Bronchial epithelial cell (primary cell): Measurements from ENCODE around the gene TTLL11. TPM values are rescaled to one million over a fixed set of nuclear protein-coding genes. Genes with fewer than 3 reads are reported as not detected.

Experiments used
- DNase-seq: peaks from one replicate; pipeline ENCODE4 v3.0.0-alpha.2; 2010; ENCODE audit warnings: low read depth
- FAIRE-seq: peaks from 2 replicates; lab custom pipeline; 2011; peaks lifted over from hg19 to GRCh38; lab: Jason Lieb, UNC
- H3K27me3 ChIP-seq: 2 replicates; pipeline ENCODE4 v1.5.1; 2011; ENCODE audit warnings: low read length; ENCODE audit not compliant: control insufficient read depth, insufficient read depth
- H3K36me3 ChIP-seq: 2 replicates; pipeline ENCODE4 v1.5.1; 2011; ENCODE audit warnings: low read length; ENCODE audit not compliant: control insufficient read depth, insufficient read depth
- H3K4me3 ChIP-seq: 2 replicates; pipeline ENCODE4 v1.5.1; 2011; ENCODE audit warnings: mild to moderate bottlenecking, low read depth, low read length, control low read depth
- total RNA-seq: library from RNA; depleted of rRNA; stranded (reverse); fragments of >200 nt; gene quantifications from 2 replicates; pipeline ENCODE4 v1.2.1, GENCODE V29; 2014
- TF ChIP-seq, protein P1 (sequence below): IDR thresholded peaks from 2 replicates; pipeline ENCODE4 v1.5.1; 2011; ENCODE audit warnings: mild to moderate bottlenecking, moderate library complexity, low read length, control low read depth, inconsistent platforms; ENCODE audit not compliant: insufficient read depth, severe bottlenecking

The TTLL11 gene
- total RNA-seq, 1 donor from 2014 or later: 1.8 TPM

DNA sequence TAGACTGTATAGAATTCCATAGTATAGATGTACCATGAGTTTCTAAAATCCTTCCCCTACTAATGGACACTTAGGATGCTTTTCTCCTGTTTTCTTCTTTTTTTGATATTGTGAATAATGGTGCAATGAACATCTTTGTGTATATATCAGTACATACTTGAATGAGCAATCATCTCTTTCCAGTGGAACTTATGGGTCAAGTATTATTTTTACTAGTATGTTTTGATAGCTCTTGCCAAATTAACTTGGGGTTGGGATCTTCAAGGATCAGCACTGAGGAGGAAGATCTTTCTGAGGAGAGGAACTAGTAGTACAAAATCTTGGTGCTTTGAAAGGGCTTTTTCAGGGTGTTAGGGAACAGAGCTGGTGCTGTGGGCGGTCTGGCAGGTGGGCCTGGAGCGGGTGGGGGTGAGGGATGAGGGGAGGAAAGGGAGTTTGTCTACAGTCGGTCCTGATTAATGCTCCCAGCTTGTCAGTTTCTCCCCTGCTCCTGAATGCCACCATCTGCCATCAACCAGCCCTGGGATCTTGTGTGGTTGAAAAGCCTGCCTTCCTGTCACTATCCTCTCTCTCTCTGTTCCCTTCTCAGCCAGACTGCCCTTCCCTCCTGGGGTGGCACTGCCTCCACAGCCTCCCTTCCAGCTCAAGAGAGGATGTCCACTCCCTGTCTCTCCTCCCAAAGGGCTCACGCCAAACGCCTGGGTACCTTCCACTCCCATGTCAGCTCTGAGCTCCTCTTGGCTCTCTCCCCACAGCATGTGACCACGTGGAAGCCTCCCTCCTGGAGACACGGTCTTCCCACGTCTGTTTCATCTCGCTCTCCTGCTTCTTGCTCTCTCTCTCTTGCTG is 255.8 kb downstream of the TTLL11 start:
- Histone ChIP-seq H3K4me3 (no peak overlapping the region), H3K36me3 (peaks cover 7% of the 10 kb centered on the region), H3K27me3 (no peaks in the 10 kb centered on the region)
- FAIRE-seq (no peak), DNase-seq (no peak)
- TF ChIP-seq, protein P1, sequence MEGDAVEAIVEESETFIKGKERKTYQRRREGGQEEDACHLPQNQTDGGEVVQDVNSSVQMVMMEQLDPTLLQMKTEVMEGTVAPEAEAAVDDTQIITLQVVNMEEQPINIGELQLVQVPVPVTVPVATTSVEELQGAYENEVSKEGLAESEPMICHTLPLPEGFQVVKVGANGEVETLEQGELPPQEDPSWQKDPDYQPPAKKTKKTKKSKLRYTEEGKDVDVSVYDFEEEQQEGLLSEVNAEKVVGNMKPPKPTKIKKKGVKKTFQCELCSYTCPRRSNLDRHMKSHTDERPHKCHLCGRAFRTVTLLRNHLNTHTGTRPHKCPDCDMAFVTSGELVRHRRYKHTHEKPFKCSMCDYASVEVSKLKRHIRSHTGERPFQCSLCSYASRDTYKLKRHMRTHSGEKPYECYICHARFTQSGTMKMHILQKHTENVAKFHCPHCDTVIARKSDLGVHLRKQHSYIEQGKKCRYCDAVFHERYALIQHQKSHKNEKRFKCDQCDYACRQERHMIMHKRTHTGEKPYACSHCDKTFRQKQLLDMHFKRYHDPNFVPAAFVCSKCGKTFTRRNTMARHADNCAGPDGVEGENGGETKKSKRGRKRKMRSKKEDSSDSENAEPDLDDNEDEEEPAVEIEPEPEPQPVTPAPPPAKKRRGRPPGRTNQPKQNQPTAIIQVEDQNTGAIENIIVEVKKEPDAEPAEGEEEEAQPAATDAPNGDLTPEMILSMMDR: no peak

DNA sequence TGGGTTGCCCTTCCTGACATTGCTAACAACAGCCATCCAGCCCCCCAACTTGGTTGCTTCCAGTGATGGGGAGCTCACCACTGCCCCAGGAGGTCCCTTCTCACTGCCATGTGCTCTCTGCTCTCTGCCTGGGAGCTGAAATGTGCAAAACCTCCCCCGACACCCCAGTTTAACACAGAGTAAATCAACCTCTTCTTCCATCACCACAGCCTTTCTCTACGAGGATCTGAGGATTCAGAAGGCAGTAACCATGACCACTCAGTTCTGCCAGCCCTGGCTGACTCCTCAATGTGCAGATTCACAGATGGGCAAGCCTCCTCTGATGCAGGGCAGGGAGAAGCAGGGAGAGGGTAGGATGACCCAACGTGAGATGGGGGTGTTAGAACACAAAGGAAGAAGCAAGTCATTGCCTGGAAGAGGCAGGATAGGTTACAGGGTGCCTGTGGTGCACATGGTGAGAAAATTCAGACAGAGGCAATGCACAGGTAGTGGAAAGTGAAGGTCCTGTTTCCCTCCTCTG is 256.7 kb downstream of the TTLL11 start:
- no peaks in the 10 kb centered on the region for H3K27me3 ChIP-seq
- H3K36me3 ChIP-seq: peaks cover 5% of the 10 kb centered on the region
- H3K4me3 ChIP-seq: no peak overlapping the region
- no peak for FAIRE-seq
- TF ChIP-seq, protein P1: no peak
- no peak for DNase-seq

DNA sequence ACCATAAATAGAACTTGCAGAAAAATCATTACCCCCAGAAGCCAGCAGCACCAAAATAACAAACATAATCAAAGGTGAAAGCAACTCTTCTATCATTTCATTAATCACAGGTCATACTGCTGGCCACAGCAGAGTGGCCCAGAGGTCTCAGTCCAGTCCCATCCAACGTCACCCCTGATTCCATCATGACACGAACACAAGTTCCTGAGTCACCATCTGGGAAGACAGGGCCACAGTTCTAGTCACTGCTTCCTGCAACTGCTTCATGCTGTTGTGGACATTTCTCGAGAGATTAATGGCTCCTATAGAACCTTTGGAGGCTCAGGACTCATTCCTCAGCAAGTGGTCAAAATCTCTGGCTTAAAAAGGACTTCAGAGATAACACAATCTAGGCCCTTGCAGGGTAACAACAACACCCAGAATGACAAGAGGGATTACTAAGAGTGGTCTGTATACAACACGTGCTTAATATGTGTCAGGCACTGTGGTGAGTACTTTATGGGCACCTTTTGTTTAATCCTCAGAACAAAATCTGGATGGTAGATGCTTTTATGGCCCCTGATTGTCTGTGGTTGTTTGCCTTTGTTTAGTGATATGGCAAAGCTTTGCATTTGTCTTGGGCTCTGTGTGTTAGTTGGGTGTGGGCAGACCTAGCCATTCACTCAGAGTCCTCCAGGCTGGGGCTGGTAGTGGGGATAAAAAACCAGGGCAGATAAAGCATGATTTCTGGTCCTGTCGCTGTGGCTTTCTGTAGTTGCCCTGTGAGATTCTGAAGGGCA is 257.3 kb downstream of the TTLL11 start:
- peaks cover 1% of the 10 kb centered on the region for H3K36me3 ChIP-seq
- FAIRE-seq: no peak
- TF ChIP-seq, protein P1: no peak
- DNase-seq: no peak
- no peaks in the 10 kb centered on the region for H3K27me3 ChIP-seq
- H3K4me3 ChIP-seq: no peak overlapping the region

DNA sequence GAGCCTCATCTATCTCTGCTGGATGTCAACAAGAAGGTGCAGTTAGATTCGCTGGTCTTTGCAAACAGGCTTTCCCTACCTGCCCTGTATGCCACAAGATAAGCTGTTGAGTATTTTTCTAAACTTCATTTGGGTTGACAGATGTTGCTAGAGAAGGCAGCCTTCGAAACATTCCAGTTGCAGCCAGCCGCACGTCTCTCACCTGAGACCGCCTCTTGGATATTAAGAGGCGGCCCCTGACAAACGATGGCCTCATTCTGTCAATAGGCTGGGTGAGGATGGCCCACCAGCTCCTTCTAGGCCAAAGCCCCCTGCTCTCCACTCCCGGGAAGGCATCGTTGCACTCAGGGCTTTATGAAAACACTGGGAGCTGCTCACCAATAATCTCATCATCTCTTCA is 260.0 kb downstream of the TTLL11 start:
- Histone ChIP-seq H3K27me3 (no peaks in the 10 kb centered on the region), H3K36me3 (peaks cover 1% of the 10 kb centered on the region), H3K4me3 (no peak overlapping the region)
- FAIRE-seq (no peak), DNase-seq (no peak)
- TF ChIP-seq, protein P1: no peak

DNA sequence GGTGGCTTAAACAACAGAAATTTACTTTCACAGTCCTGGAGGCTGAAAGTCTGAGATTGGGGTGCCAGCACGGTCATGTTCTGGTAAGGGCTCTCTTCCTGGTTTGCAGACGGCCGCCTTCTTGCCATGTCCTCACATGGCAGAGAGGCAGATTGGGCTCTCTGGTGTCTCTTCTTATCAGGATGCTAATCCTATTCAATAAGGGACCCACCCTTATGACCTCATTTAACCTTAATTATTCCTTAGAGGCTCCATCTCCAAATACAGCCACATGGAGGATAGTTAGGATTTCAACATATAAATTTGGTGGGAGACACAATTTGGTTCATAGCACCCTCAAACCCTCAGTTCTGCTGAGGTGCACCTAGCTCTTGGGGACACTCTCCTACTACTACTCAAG is 261.2 kb downstream of the TTLL11 start:
- DNase-seq (no peak), FAIRE-seq (no peak)
- no peaks in the 10 kb centered on the region for H3K27me3 ChIP-seq
- TF ChIP-seq, protein P1: no peak
- H3K36me3 ChIP-seq: no peaks in the 10 kb centered on the region
- no peak overlapping the region for H3K4me3 ChIP-seq
